Ascending aorta (tissue), 2 donors: ENCODE measurements around the gene ARSK. TPM values are rescaled to one million over a fixed set of nuclear protein-coding genes. Genes with fewer than 3 reads are reported as not detected.

Experiments used
- DNase-seq, 2 donors: peaks; one replicate each; pipeline ENCODE4 v3.0.0-alpha.2; 2019; ENCODE audit warnings: low spot score in 2 of 2
- H3K27ac ChIP-seq, 2 donors: fragments of 200-600 bp; sonication (generic); one replicate each; pipeline ENCODE4 v1.5.1; 2016 to 2017; ENCODE audit warnings: mild to moderate bottlenecking in 1 of 2
- H3K27me3 ChIP-seq: fragments of 200-600 bp; sonication (generic); one replicate; pipeline ENCODE4 v1.5.1; 2017
- H3K36me3 ChIP-seq, 2 donors: fragments of 200-600 bp; sonication (generic); one replicate each; pipeline ENCODE4 v1.5.1; 2016
- H3K4me1 ChIP-seq, 2 donors: fragments of 200-600 bp; sonication (generic); one replicate each; pipeline ENCODE4 v1.5.1; 2016 to 2017; ENCODE audit warnings: mild to moderate bottlenecking in 1 of 2
- H3K4me3 ChIP-seq, 2 donors: fragments of 200-600 bp; sonication (generic); one replicate each; pipeline ENCODE4 v1.5.1; 2016 to 2017; ENCODE audit warnings: mild to moderate bottlenecking in 1 of 2
- H3K9me3 ChIP-seq, 2 donors: fragments of 200-600 bp; sonication (generic); one replicate each; pipeline ENCODE4 v1.5.1; 2016
- CTCF ChIP-seq, 3 experiments: fragments of 200-600 bp in 2 of 3; fragments of 450-650 bp in 1 of 3; sonication (generic) in 2 of 3; IDR thresholded peaks; one replicate each; pipeline ENCODE4 v1.5.1; 2016 to 2019; ENCODE audit warnings: antibody characterized with exemption in 3 of 3, mild to moderate bottlenecking in 1 of 3, moderate library complexity in 1 of 3
- intact Hi-C: fragments of 100-400 bp; cut with DNase I; formaldehyde crosslinking; loops from one replicate; pipeline ENCODE4 v1.15.1; 2023
- total RNA-seq: library from RNA; depleted of rRNA; stranded (reverse); fragments of >200 nt; gene quantifications from one replicate; pipeline ENCODE4 v1.1.0, GENCODE V29; 2016

The ARSK gene
- total RNA-seq, 1 donor from 2014 or later, result 3.6 TPM

- Histone ChIP-seq H3K9me3 (no peaks in the 10 kb centered on the region), H3K4me1 (peaks cover 0 to 4% of the 10 kb centered on the region in 2 donors), H3K27ac (no peak overlapping the region), H3K4me3 (no peak overlapping the region), H3K36me3 (no peaks in the 10 kb centered on the region), H3K27me3 (no peaks in the 10 kb centered on the region)
- intact Hi-C loops, result loop anchor here (5.0 to 10.0 kb wide), 6 partner anchors 95 to 1285 kb away; partner anchors contain the start of genes ARSK, CAST, ERAP1 and LNPEP
- no peak for DNase-seq
- no peak for TF ChIP-seq CTCF (IDR thresholded peaks at IDR 0.05)
Observed at GRCh38 chr5:95649842-95650620, 95.1 kb downstream of the ARSK start.

GRCh38 chr5:95652849-95653248, 97.9 kb downstream of the ARSK start:
- Histone ChIP-seq H3K27ac (no peak overlapping the region), H3K36me3 (no peaks in the 10 kb centered on the region), H3K9me3 (no peaks in the 10 kb centered on the region), H3K4me1 (no peaks in the 10 kb centered on the region), H3K27me3 (no peaks in the 10 kb centered on the region), H3K4me3 (no peak overlapping the region)
- no peak for DNase-seq
- intact Hi-C loops, result no loop called here
- no peak for TF ChIP-seq CTCF (IDR thresholded peaks at IDR 0.05)

- H3K4me3 ChIP-seq, result no peak overlapping the region
- H3K27me3 ChIP-seq, result no peaks in the 10 kb centered on the region
- no peak overlapping the region for H3K27ac ChIP-seq
- no peaks in the 10 kb centered on the region for H3K4me1 ChIP-seq
- H3K9me3 ChIP-seq, result no peaks in the 10 kb centered on the region
- no peaks in the 10 kb centered on the region for H3K36me3 ChIP-seq
- intact Hi-C loops, result no loop called here
- TF ChIP-seq CTCF (IDR thresholded peaks at IDR 0.05), result no peak
- DNase-seq, result no peak
Observed at GRCh38 chr5:95654196-95654595, 99.3 kb downstream of the ARSK start.

Other genes starting within 250 kb of the ARSK start
- gene FAM81B, start 163.7 kb upstream of the ARSK start, total RNA-seq, result not detected
- gene SKIC3, start 124 bp upstream of the ARSK start, total RNA-seq, result 12.7 TPM
- 9.6 TPM for gene GPR150, start 65.0 kb downstream of the ARSK start, total RNA-seq
- gene RFESD, start 91.7 kb downstream of the ARSK start, total RNA-seq, result not detected
- gene SPATA9, start 127.9 kb downstream of the ARSK start, total RNA-seq, result not detected
- 153 TPM for gene RHOBTB3, start 176.2 kb downstream of the ARSK start, total RNA-seq